Activated B cell treated with CpG ODN at 0.5 μM for 24 hours (primary cell): ENCODE data around the gene FGD3. TPM values are rescaled to one million over a fixed set of nuclear protein-coding genes. Genes with fewer than 3 reads are reported as not detected.
A peak's percentile ranks its signal among the peaks of the same experiment; 100 is the strongest.

Experiments used
- ATAC-seq: fragments of 200-7000 bp; cut with Tn5 transposase; one replicate; pipeline ENCODE4 v1.10.0; 2021; ENCODE audit warnings: low read depth, mild to moderate bottlenecking, moderate library complexity
- CTCF ChIA-PET: fragments of 350-600 bp; sonication (Branson Sonifier 250); formaldehyde crosslinking; loops from one replicate; lab custom pipeline; 2021; ENCODE audit warnings: antibody characterized with exemption; lab: Charles Lee
- POLR2A ChIA-PET: fragments of 350-600 bp; sonication (Branson Sonifier 250); formaldehyde crosslinking; loops from one replicate; lab custom pipeline; 2021; ENCODE audit warnings: antibody characterized with exemption; lab: Charles Lee
- DNase-seq: peaks from one replicate; pipeline ENCODE4 v3.0.0; 2022
- H3K27ac Mint-ChIP-seq: one replicate; pipeline ENCODE4 v1.8.0; 2020; ENCODE audit warnings: mixed read lengths
- H3K27me3 Mint-ChIP-seq: one replicate; pipeline ENCODE4 v1.8.0; 2021; ENCODE audit warnings: mixed read lengths
- H3K36me3 Mint-ChIP-seq: one replicate; pipeline ENCODE4 v1.8.0; 2021; ENCODE audit warnings: low read depth, mixed read lengths
- H3K4me1 Mint-ChIP-seq: one replicate; pipeline ENCODE4 v1.8.0; 2021; ENCODE audit warnings: mixed read lengths
- H3K4me3 Mint-ChIP-seq: one replicate; pipeline ENCODE4 v1.8.0; 2020; ENCODE audit warnings: mild to moderate bottlenecking, mixed read lengths
- H3K9me3 Mint-ChIP-seq: one replicate; pipeline ENCODE4 v1.8.0; 2020; ENCODE audit warnings: mixed read lengths
- CTCF ChIP-seq: fragments of 200-600 bp; IDR thresholded peaks from one replicate; pipeline ENCODE4 v1.8.0; 2022; ENCODE audit warnings: antibody characterized with exemption, mild to moderate bottlenecking
- intact Hi-C: fragments of 100-400 bp; cut with micrococcal nuclease; formaldehyde crosslinking; loops from one replicate; pipeline ENCODE4 v1.15.1; 2024
- total RNA-seq: library from RNA; stranded (reverse); gene quantifications from 2 replicates; pipeline ENCODE4 v1.2.3, GENCODE V29; 2022

The FGD3 gene
- total RNA-seq, 1 donor from 2014 or later, result 61.9 TPM

- ATAC-seq (no peak), DNase-seq (no peak)
- H3K27ac Mint-ChIP-seq, result peak overlapping the region; percentile 14
- CTCF ChIA-PET, result no interaction called here
- TF ChIP-seq CTCF, result no peak
- H3K4me3 Mint-ChIP-seq, result no peak overlapping the region
- H3K9me3 Mint-ChIP-seq, result no peaks in the 10 kb centered on the region
- no peaks in the 10 kb centered on the region for H3K27me3 Mint-ChIP-seq
- H3K4me1 Mint-ChIP-seq, result peaks cover 5% of the 10 kb centered on the region
- peaks cover 57% of the 10 kb centered on the region for H3K36me3 Mint-ChIP-seq
- intact Hi-C loops, result no loop called here
- POLR2A ChIA-PET, result interaction anchor here (1.0 kb wide), 1 partner anchor 11 kb away, joined by 3 read pairs; no protein-coding TSS in a partner anchor
These were observed 130.0 kb downstream of the FGD3 start for GRCh38 chr9:93077367-93077766.

DNA sequence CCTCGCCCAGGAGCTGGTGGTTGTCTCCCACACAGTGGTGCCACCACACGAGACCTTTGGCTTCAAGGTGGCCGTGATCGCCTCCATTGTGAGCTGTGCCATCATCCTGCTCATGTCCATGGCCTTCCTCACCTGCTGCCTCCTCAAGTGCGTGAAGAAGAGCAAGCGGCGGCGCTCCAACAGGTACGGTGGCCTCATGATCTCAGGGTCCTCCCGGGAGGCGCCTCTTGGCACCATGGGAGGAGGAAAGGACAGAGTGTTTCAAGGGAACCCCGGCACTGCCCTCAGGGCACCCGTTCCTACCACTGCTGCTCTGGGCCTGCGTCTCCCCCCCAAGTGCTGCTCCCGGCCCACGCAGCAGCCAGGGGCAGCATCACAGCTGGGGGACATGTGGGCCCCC lies 130.5 kb downstream of the FGD3 start:
- H3K4me1 Mint-ChIP-seq, result peaks cover 2% of the 10 kb centered on the region
- H3K36me3 Mint-ChIP-seq, result peaks cover 57% of the 10 kb centered on the region
- ChIA-PET CTCF (no interaction called here), POLR2A (interaction anchor here (1.0 kb wide), 1 partner anchor 12 kb away, joined by 3 read pairs; no protein-coding TSS in a partner anchor)
- ATAC-seq (no peak), DNase-seq (no peak)
- intact Hi-C loops, result no loop called here
- no peaks in the 10 kb centered on the region for H3K9me3 Mint-ChIP-seq
- no peaks in the 10 kb centered on the region for H3K27me3 Mint-ChIP-seq
- H3K27ac Mint-ChIP-seq, result no peak overlapping the region
- TF ChIP-seq CTCF, result no peak
- H3K4me3 Mint-ChIP-seq, result no peak overlapping the region

- H3K27ac Mint-ChIP-seq, result no peak overlapping the region
These were observed 132.0 kb downstream of the FGD3 start for GRCh38 chr9:93079371-93079770.

GRCh38 chr9:93080406-93080805 lies 133.1 kb downstream of the FGD3 start:
- Mint-ChIP-seq H3K36me3 (peaks cover 59% of the 10 kb centered on the region), H3K4me1 (no peaks in the 10 kb centered on the region), H3K4me3 (no peak overlapping the region), H3K27me3 (no peaks in the 10 kb centered on the region), H3K27ac (no peak overlapping the region), H3K9me3 (no peaks in the 10 kb centered on the region)
- intact Hi-C loops, result no loop called here
- ATAC-seq, result no peak
- CTCF ChIA-PET, result interaction anchor here (2.1 kb wide), 1 partner anchor 28 kb away, joined by 6 read pairs; no protein-coding TSS in a partner anchor
- DNase-seq, result peak; percentile 7
- TF ChIP-seq CTCF, result no peak
- POLR2A ChIA-PET, result no interaction called here

More at GRCh38 chr9:93079371-93079770, 132.0 kb downstream of the FGD3 start:
- Mint-ChIP-seq H3K27me3 (no peaks in the 10 kb centered on the region), H3K36me3 (peaks cover 58% of the 10 kb centered on the region), H3K4me1 (no peaks in the 10 kb centered on the region), H3K4me3 (no peak overlapping the region), H3K9me3 (no peaks in the 10 kb centered on the region)
- intact Hi-C loops, result loop anchor here (1.0 kb wide), 1 partner anchor 12 kb away; no protein-coding TSS in a partner anchor
- ChIA-PET POLR2A (interaction anchor here (0.5 to 0.6 kb wide), 2 partner anchors 50 to 66 kb away, joined by 3 to 7 read pairs; no protein-coding TSS in a partner anchor), CTCF (interaction anchor here (1.1 kb wide), 1 partner anchor 123 kb away, joined by 3 read pairs; no protein-coding TSS in a partner anchor)
- DNase-seq (peak; percentile 5), ATAC-seq (no peak)
- no peak for TF ChIP-seq CTCF

- Mint-ChIP-seq H3K27me3 (no peaks in the 10 kb centered on the region), H3K27ac (no peak overlapping the region), H3K4me1 (no peaks in the 10 kb centered on the region), H3K9me3 (no peaks in the 10 kb centered on the region), H3K4me3 (no peak overlapping the region), H3K36me3 (peaks cover 64% of the 10 kb centered on the region)
- ChIA-PET CTCF (interaction anchor here (2.1 kb wide), 1 partner anchor 28 kb away, joined by 6 read pairs; no protein-coding TSS in a partner anchor), POLR2A (interaction anchor here (0.9 kb wide), 1 partner anchor 15 kb away, joined by 3 read pairs; no protein-coding TSS in a partner anchor)
- TF ChIP-seq CTCF, result no peak
- DNase-seq (no peak), ATAC-seq (no peak)
- intact Hi-C loops, result no loop called here
These were observed 133.8 kb downstream of the FGD3 start for GRCh38 chr9:93081081-93081529.
